DMS153 (cell line): ENCODE results near the gene RASL11B.
A peak's percentile ranks its signal among the peaks of the same experiment; 100 is the strongest.
"Not testable (repeated sequence)": the region's sequence is repeated elsewhere in the genome, so short reads cannot be mapped to it uniquely, and the experiment has no call there.

ENCODE experiments used
- DNase-seq: peaks from one replicate; lab custom pipeline; 2025; lab: John Stamatoyannopoulos, UW

The RASL11B gene, protein sequence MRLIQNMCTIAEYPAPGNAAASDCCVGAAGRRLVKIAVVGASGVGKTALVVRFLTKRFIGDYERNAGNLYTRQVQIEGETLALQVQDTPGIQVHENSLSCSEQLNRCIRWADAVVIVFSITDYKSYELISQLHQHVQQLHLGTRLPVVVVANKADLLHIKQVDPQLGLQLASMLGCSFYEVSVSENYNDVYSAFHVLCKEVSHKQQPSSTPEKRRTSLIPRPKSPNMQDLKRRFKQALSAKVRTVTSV

DNA sequence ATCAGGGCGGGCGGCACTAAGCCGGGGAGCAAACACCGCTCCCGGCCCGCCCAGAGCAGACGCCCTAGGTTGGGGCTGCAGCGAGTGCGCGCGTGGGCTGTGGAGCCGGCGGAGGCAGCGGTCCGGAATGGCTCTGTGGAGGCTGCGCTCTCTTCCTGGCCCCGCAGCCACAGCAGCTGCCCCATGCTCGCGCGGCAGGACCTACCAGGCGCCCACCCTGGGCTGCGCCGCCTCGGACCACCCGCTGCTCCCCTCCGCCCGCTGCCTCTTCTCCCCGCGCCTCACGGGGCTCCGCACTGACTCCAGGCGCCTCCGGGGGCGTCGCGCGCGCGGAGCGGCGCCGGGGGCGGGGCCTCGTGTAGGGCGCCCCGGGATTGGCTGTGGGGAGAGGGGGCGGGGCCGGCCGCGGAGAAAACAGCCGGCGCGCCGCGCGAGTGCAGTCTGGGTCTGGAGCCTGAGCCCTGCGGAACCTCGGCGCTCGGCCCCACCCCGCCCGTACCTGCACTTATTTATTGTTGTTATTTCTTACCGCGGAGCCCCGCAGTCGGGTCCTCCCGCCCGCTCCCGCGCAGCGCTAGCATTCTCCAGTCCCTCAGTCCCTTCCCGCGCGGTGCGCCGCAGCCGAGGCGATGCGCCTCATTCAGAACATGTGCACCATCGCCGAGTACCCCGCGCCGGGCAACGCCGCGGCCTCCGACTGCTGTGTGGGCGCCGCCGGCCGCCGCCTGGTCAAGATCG is at the start of gene RASL11B:
TSS of gene RASL11B (plus strand) at position 439 of the 738 bp plus-strand sequence. CDS start at position 630, 191 bp downstream.
- peak; percentile 51 for DNase-seq

DNA sequence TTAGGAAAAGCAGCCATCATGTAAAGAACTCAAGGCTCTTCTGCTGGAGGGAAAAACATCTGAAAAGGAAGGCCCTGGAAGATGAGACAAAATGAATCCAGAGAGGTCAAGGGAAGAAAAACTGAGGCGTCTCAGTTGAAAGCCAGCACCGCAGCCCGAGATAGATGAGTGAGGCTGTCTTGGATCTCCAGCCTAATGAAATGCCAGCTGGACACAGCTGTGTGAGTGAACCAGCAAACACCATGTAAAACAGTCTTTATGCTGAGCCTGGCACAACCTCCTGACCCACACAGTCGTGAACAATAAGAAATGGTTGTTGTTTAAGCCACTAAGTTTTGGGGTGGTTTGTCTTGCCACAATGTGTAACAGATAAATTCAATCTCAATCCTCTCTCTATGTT is 48.6 kb upstream of the RASL11B start:
- no peak for DNase-seq

DNA sequence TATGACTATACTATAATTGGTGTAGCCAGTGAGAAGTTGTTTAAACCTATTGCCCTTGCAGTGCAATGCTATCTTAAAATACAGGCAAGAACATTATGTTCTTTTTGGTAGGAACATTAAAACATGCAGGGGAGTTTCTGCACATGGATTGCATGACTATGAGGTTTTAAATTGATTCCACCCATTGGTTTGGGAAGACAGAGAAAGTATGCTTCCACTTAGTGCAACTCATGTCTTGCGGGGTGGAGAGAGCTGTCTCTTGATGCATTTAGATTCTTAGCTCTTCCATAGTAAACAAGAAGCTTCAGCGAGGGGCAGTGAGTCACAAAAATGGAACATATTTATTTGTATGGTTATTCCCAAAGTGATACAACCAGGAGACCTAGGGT is 39.5 kb upstream of the RASL11B start:
- no peak for DNase-seq

DNA sequence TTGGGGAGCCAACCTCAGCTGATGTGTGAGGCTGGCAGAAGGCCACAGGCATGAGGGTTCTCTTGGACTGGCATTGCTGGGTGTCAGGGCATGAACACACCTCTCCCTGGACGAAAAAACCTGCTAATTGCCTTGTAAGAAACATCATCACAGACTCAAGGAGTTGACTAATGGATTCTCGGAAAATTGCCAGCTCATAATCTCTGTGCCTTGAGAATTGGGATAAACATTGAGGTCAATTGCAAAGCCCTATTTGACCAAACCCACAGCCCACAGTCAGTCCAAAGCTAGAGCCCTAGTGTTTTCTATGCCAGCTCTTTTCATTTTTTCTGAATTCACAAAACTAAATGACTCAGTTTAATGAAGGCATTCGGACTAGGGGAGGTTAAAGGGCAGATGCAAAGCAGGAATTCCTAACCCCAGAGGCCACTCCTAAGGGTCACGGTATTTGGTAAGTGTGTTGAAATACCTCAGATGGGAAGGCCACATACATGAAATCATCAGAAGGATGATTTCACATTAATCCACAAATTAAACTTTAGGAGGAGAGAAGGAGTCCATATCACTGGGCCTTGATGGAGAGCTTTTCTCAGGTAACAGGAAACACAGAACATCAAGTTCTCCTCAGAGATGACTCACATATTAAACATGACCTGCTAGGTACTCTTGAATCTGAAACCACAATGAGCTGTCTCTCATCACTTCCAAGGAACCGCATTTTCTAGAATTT is 39.0 kb upstream of the RASL11B start:
- DNase-seq, result no peak

DNA sequence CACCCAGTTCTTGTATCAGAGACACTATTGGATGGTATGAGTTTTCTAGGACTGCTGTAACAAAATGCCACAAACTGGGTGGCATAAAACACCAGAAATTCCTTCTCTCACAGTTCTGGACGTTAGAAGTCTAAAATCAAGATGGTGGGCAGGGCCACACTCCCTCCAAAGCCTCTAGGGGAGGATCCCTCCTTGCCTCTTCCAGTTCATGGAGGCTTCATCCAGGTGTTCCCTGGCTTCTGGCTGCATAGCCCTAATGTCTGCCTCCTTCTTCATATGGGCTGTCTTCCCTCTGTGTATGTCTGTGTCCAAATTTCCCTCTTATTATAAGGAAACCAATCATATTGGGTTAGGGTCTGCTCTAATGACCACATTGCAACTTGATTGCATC is 38.4 kb upstream of the RASL11B start:
- no peak for DNase-seq

DNA sequence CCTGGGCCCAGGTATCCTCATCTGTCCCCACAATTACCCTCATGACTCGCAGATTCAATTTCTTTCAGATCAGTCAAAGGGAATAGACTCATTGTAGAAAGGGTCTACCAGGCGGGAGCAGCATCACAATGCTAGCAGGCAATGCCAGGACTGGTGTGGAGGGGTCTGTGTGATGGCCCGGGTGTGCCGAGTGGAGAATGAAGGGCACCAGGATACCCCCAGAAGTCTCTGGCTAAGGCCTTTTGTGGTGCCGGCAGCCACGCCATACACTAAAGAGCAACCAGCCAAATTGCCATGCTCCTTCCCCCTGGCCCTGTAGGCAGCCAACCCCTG is 37.9 kb upstream of the RASL11B start:
- DNase-seq, result no peak

DNA sequence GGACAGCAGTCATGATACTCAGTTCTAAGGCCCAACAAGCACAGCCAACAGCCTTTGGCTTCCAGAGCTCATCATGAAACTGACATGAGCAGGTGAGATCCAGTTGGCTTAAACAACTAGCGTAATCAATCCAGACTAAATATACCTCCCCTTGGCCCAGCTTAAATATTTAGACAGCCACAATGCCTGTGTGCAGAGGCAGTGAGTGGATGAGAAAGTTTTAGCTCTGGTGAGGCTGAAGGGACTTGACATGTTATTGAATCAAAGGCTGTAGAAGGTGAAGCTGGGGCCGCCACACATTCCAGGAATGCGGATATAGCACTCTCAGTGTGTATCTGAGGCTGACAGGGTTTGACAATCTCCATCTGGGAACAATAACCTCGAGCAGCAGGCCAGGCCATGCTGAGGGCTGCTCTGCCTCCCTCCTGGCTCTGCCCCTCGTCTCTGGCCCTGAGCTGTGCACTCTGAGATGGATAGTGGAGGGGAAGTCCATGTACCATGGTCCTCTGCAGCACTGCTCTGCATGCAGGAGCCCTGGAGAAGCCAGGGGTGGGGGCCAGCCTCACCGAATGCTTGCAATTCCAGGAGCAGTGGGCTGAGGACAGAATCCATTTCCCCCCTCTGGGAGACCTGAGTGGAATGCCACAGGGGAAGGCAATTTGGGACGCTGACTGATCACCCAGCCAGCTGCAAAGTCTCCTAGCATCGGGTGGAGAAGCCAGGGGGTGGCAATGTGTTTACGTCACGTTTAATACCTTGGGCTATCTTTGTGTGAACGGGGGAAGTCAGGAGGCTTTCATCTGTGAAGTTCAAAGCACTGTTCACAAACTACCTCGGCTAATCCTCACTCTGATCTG is 37.3 kb upstream of the RASL11B start:
- DNase-seq, result no peak

DNA sequence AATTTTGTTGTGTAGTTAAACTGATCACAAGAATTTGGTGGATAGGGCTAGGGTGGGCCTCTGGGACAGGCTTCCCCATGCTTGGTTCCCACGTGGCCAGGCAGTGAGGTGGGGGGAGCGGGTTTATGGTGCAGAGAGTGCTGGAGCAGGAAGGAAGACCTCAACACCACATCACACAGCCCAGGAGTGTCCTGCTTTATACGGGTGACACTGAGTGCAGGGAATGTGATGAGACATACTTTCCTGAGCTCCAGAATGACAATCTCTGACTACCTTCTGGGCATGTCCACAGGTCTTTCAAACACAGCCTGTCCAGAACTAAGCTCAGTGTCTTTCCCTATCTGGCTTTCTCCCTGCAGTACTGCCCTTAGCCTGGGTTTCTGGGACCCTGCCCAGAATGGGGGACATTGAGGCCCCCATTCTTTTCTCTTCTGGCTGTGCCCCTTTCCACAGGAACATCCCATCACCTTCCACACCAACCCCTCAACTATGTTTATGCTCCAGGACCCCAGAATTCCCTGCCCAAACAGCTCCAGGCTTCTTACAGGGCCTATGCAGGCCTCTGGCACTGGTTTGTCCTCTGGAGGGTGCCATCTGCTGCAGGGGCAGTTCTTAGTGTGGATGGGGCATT is 36.5 kb upstream of the RASL11B start:
- no peak for DNase-seq

DNA sequence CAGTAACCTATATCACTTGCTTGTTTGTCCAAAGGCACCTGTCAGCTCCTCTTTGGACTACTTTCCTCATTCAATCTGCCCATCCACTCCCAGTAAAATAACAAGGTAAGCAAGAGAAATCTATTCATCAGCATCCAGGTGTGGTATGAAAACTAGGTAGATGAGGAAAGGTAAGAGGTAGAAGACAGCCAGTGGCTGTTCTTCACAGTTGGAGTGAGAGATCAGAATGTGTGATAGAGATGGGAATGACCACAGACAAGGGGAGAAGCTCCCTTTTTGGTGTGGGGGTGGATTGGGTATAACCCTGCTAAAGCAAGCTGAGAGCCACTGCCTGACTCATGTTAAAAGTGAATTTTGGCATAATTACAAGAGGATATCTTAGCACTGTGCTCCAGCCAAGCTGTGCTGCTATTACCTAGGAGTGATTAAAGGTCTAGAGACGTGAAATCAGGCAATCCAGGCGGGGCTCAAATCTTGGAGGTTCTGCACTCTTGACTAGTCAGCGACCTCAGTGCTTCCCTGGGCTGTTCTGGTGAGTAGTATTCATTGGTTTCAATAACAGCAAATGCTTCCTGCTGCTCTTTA is 28.1 kb upstream of the RASL11B start:
- no peak for DNase-seq

DNA sequence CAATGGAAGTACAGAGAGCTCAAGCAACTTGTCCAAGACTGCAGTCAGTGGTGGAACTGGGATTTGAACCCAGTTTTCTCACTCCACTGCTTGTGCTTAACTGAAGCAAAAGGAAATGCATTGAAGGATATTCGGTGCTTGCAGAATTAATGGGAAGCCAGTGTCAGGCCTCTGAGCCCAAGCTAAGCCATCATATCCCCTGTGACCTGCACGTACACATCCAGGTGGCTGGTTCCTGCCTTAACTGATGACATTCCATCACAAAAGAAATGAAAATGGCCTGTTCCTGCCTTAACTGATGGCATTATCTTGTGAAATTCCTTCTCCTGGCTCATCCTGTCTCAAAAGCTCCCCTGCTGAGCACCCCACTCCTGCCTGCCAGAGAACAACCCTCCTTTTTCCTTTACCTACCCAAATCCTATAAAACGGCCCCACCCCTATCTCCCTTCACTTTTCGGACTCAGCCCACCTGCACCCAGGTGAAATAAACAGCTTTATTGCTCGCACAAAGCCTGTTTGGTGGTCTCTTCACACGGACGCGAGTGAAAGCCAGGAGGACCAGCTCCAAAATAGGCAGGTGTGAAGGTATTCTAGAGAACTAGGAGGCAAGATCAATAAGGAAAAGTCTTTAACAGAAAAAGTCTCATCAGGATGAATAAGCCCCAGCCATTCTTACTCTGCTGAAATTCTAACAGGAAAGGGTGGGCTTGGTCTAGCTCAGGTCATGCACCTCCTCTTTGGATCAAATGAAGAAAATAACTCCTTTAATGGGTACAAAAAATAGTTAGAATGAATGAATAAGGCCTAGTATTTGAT is 27.3 kb upstream of the RASL11B start:
- DNase-seq, result not testable (repeated sequence)

DNA sequence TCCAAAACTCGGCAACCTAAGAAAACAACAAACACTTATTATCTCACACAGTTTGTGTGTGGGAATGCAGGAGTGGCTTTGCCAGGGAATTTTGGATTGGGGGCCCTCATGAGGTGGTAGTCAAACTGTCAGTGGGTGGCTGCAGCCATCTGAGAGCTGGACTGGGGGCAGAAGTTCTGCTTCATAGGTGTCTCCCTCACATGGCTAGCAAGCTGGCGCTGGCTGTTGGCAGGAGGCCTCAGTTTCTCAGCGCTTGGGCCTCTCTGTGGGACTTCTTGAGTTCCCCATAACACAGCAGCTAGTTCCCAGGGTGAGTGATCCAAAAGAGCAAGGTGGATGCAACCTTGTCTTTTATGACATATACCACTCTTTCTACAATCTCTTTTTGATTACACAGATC is 26.0 kb upstream of the RASL11B start:
- DNase-seq, result no peak

DNA sequence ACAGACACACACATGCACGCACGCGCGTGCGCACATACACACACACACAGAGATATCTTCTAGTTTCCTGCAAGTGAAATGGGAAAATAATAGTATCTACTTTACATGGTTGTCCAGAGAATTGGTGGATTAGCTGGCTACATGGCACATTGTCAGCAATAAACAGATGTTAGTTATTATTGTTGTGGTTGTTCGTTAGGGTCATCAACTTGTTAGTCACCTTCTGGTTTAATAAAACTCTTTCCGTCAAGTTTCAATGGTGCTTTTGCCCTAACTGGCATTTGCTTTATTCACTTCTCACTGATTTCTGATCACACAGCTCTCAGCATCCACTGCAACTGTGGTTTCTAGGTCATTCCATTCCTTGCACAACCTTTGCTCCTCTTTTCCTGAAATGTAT is 25.4 kb upstream of the RASL11B start:
- no peak for DNase-seq

DNA sequence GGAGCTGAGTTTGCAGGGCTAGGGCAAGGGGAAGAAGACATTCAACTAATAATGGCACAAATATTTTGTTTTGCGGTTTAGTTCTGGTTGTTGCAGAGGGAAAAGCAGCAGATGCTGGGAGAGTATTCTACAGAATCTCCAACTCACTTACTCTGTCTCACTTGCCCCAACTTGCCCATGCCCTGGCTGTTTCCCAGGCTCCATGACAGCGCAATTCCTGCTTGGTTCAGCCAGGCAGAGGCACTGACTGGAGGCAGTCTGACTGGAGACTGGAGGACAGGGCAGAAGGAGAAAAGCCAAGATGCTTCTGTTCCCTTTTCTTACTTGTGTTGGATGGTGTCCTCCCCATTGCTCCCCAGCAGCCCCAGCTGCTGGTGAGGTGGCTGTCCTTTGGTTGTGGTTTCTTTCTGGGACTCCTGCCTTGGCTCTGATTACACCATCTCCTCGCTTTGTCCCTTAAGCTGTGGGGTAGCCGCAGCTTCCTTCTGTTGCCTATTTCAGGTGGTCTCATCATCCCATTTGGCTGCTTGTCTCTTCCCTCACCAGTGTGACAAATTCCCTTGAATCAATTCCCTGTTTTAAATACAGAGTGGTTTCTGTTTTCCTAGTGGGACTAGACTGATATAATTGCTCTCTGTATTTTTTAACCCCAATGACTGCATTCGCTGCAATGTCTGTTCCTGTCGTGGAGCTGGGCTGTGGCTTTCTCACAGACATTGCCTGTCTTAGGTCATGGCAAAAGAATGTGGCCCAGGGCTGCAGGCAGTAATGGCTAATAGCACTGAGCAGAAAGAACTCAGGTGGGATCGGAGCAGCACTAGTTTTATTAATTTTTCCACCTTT is 24.2 kb upstream of the RASL11B start:
- no peak for DNase-seq

DNA sequence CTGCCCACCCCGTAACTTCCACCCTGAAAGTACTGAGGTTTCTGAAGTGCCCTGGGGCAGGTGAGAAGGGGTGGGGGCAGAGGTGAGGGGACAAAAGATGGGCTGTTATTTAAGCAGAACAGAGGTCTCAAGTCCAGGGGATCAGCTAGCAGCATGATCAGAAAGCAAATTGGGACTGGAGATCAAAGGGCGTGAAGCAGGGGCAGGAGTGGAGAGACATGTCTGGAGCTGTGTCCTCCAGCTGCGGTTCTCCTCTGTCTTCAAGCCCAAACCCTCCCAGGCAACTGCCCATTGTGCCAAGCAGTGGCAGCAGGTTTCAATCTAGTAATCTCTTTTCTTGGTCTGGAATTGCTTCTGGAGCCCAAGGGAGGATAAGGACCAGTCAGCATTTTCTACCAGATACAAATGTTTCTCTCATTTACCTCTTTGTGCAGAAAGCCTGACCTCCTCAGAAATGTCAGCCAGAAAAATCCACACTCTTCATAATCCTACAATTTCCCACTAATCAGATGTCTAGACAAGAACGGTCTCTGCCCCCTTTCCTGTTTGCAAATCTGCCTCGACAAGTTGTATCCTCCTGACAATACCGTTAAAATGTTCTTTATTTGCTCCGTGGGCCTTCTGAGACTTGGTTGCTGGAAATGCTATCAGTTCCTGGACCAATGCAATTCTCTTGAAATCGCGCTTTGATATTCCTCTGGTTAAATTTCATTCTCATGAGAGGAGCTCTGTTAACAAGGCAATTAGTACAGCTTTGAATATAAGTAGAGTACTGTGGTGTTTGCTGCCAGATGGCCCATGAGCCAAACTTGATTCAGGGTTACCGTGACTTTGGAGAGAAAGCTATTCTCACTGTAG is 23.2 kb upstream of the RASL11B start:
- no peak for DNase-seq

DNA sequence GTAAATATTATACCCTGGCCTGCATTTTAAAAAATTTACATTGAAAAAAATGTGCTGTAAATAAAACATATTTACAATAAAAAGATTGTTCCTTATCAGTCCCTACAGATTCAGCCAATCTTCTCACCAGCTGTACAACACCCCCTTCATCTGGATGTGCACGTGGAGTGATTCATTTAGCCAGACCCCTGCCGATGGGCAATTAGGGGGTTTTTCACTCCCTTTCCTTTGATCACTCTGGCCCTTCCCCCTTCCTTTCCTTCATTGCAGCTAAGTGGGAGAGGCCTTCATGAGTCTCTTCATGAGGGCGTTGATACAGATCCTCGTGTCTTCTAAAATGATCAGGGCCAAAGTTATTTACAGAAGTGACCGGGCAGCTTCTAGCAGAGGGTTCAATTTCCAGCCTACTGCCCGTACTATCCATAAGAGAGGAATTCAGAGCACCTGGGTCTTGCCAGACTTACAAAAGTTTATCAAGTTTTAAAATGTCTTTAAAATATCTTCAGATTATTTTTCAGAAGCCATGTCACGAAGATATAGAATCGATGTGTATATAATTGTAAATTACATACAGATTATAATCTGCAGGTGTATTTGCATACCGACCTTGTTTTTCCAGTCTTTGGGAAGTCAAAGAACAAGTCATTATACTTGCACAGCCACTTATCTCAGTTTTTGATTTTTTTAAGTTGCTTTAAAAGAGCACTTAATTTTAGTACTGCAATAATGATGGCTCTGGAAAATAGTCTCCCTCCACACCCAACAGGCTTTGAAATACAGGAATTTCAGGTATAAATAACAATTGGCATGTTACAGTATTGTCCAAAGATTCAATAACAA is 21.4 kb upstream of the RASL11B start:
- DNase-seq, result no peak

DNA sequence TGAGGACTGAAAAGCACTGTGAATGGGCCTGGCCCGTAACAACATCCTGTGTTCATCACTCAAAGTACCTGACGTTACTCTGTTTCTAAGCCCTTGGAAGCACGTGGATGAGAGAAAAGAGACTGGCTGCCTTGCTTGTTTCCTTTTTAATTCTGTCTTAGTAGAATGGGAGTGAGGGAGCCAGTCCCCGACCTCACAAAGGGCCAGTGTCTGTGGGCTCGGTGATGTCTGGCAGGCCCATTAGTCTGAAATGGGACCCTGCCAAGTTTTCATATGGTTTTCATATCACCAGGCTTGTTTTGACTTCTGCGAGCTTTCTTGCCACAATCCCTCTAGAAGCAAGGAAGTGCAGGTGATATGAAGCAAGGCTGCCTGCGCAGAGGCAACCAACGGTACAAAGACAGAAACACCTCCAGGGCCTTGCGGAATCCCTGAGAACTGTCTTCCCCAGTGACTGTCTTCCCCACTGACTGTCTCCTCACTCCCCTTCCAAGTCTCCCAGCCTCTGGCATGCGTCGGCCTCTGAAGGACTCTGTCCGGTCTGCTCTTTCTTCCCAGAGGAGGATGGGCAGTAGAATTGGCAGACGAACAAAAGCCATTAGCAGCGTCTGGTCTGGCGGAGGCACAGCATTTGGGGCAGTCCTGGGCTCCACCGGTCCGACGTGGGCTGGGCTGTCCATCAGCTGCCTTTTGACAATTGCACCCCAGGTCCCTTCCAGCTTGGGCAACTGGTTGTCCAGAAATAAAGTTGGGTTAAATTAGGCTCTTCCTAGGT is 20.2 kb upstream of the RASL11B start:
- DNase-seq, result no peak

DNA sequence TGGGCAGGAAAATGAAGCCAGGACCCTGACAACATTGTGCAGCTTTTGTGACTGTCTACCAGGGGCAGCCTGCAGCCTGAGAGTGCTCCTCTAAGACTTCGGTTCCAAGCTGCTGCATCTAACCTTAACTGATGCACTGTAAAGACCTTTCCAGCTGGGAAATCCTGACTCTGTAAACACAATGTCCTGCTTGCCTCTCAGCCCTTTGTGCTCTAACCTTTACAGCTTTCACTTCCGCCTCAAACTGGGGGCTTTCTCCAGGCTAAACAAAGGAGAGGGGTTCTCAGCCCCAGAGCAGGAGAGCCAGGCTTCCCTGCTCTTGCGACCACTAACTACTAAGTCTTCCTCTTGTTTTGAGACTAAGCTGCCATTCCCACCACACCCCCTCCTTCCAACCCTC is 19.3 kb upstream of the RASL11B start:
- no peak for DNase-seq
